IPS-15b (cell line): Measurements from ENCODE around the gene PCTP.

Experiments used
- H3K27me3 ChIP-seq: one replicate; pipeline ENCODE4 v1.6.1; 2013; ENCODE audit warnings: low read length; ENCODE audit not compliant: control insufficient read depth, insufficient read depth
- H3K36me3 ChIP-seq: one replicate; pipeline ENCODE4 v1.6.1; 2013; ENCODE audit warnings: low read length; ENCODE audit not compliant: control insufficient read depth, insufficient read depth
- H3K4me1 ChIP-seq: one replicate; pipeline ENCODE4 v1.6.1; 2013; ENCODE audit warnings: mild to moderate bottlenecking, low read length; ENCODE audit not compliant: control insufficient read depth, insufficient read depth
- H3K4me3 ChIP-seq: one replicate; pipeline ENCODE4 v1.5.1; 2013; ENCODE audit warnings: low read depth, low read length
- H3K9ac ChIP-seq: one replicate; pipeline ENCODE4 v1.6.1; 2013; ENCODE audit warnings: low read depth, mild to moderate bottlenecking, low read length
- H3K9me3 ChIP-seq: one replicate; pipeline ENCODE4 v1.6.1; 2013; ENCODE audit warnings: mild to moderate bottlenecking, low read length; ENCODE audit not compliant: control insufficient read depth, insufficient read depth

PCTP gene

DNA sequence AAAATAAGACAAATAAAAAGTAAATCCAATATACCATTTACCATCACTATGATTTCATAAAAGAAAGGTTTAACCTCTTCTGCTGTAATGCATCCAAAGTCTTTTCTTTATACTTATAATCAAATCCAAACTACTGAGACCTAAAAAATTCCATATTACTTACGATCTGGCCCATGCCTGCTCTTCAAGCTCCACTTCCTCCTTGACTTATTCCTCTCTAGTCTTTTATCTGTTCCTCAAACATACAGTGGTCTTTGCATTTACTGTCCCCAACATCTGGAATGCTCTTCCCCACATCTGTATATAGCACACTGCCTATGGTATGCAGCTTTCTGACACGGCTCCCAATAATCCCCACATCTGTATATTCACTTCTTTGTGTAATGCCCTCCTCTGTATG, 33.8 kb downstream of the PCTP start:
- Histone ChIP-seq H3K9ac (no peak overlapping the region), H3K4me1 (no peaks in the 10 kb centered on the region), H3K27me3 (no peaks in the 10 kb centered on the region), H3K4me3 (no peak overlapping the region), H3K9me3 (no peaks in the 10 kb centered on the region), H3K36me3 (no peaks in the 10 kb centered on the region)

DNA sequence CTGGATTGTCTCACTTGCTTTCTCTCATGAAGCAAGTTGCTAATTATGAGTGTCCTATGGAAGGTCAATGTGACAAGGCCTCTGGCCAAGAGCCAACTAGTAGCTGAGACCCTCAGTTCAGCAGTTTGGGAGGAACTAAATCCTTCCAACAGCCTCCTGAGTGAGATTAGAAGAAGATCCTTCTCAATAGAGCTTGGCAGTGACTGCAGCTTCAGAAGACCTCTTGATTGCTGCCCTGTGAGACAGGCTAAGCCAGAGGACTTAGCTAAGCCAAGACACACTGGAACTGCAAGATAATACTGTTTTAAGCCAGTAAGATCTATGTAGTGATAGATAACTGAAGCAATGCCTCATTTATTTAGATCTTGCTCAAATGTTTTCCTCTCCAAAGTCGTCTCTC, 34.3 kb downstream of the PCTP start:
- Histone ChIP-seq H3K27me3 (no peaks in the 10 kb centered on the region), H3K9me3 (no peaks in the 10 kb centered on the region), H3K36me3 (no peaks in the 10 kb centered on the region), H3K4me3 (no peak overlapping the region), H3K4me1 (no peaks in the 10 kb centered on the region), H3K9ac (no peak overlapping the region)

- no peak overlapping the region for H3K4me3 ChIP-seq
- H3K27me3 ChIP-seq: no peaks in the 10 kb centered on the region
- no peaks in the 10 kb centered on the region for H3K4me1 ChIP-seq
- H3K36me3 ChIP-seq: no peaks in the 10 kb centered on the region
- H3K9me3 ChIP-seq: no peaks in the 10 kb centered on the region
- no peak overlapping the region for H3K9ac ChIP-seq
Measured at GRCh38 chr17:55793272-55793671, 42.4 kb downstream of the PCTP start.

DNA sequence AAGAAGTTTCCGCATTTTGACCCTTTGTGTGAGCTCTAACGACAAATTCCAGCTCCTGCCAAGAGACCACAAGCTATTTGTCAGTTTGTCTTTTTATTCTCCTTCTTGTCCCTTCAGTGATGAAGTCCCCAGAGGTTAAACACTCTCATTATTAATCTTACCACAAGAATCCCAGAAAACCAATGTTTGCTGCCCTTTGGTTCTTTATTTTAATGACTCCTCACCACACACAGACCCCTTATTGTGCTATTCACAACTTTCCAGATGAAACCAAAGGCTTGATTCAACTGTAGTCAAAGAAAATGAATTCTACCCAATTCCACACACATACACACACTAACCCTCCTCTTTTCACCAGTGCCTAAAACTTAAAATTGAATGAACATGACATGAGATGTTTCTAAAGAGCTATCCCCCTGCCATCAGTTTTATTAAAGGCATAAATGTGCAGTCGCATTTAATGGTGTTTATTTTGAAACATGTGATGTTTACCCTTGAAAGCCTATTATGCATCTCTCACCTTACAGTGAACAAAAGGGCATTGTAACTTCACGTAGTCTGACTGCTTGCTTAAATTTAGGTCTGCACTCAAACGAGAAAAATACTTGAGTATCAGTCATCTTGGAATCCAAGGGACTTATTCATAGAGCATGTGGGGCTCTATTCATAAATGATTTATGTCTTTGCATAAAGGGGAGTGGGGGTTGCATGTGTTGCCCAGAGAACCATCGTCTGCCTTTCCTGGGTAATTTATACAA, 44.1 kb downstream of the PCTP start:
- Histone ChIP-seq H3K9me3 (no peaks in the 10 kb centered on the region), H3K4me3 (no peak overlapping the region), H3K36me3 (no peaks in the 10 kb centered on the region), H3K4me1 (no peaks in the 10 kb centered on the region), H3K9ac (no peak overlapping the region), H3K27me3 (no peaks in the 10 kb centered on the region)

DNA sequence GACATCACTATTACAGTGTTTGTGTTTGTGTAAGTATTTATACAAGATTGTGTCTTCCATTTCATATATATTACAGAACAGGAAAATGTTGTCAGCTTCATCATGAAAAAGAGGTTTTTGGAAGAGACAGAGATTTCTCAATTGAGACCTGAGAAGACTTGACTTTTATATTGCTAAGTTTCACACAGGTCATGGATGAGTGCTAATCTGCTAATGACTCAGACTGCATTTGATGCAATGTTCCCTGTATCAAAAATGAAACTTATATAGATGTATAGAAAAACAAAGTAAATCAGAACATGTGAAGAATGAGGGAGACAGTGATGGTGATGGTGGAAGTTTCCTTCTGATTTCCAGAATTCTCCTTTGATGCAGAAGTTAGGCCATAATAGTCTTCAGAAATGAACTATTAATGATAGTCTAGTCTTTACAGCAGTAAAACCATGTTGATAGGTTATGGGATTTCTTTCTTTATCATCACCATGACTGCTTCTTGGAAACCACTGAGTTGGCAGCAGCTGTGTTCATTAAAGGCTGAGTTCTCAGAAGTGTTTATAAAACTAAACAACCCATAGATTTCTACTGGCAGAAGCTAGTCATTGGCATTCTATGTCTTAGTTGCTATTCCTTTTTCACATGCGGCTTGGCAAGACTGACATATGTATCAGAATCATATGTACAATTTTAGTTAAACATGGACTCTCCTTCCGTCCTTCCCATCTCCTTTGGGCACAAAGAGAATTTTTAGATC, 56.1 kb downstream of the PCTP start:
- Histone ChIP-seq H3K9me3 (no peaks in the 10 kb centered on the region), H3K27me3 (no peaks in the 10 kb centered on the region), H3K4me3 (no peak overlapping the region), H3K36me3 (no peaks in the 10 kb centered on the region), H3K9ac (no peak overlapping the region), H3K4me1 (no peaks in the 10 kb centered on the region)

DNA sequence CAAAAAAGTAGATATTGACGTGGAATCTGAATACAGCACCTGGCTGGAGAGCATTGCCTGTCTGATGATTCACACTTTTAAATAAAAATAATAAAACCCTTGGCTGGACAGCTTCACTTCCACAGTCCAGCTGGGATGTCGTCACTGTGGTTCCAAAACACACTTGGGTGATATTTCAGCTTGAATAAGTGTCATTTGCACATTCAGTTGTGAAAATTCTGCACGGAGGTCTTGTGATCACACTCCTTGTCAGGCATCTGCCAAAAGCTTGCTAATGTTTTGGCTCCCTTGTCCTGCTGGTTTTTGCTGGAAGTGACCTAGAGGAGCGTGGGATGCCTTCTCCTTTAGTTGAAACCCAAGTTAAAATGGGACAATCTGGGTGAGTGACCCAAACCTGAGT, 60.7 kb downstream of the PCTP start:
- H3K4me1 ChIP-seq: no peaks in the 10 kb centered on the region
- H3K9me3 ChIP-seq: no peaks in the 10 kb centered on the region
- H3K9ac ChIP-seq: no peak overlapping the region
- no peaks in the 10 kb centered on the region for H3K27me3 ChIP-seq
- no peak overlapping the region for H3K4me3 ChIP-seq
- no peaks in the 10 kb centered on the region for H3K36me3 ChIP-seq

DNA sequence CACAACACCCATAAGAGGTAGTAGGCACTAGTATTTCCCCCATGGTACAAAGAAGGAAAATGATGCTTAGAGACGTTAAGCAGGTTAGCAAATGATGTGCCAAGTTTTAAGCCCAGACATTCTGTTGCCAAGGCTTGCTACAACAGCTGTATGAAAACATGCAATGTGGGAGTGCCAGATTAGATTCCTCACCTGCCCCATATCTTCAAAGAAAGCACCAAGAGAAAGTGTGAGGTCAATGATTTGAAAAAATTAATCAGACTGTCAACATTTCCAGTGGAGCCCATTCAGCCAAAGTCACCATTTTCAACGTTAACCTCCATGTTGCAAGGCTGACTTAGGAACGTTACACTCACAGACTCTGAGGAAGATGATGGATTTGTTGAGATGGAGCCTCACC, 61.5 kb downstream of the PCTP start:
- H3K9me3 ChIP-seq: no peaks in the 10 kb centered on the region
- no peak overlapping the region for H3K9ac ChIP-seq
- no peaks in the 10 kb centered on the region for H3K4me1 ChIP-seq
- H3K27me3 ChIP-seq: no peaks in the 10 kb centered on the region
- H3K36me3 ChIP-seq: no peaks in the 10 kb centered on the region
- no peak overlapping the region for H3K4me3 ChIP-seq

DNA sequence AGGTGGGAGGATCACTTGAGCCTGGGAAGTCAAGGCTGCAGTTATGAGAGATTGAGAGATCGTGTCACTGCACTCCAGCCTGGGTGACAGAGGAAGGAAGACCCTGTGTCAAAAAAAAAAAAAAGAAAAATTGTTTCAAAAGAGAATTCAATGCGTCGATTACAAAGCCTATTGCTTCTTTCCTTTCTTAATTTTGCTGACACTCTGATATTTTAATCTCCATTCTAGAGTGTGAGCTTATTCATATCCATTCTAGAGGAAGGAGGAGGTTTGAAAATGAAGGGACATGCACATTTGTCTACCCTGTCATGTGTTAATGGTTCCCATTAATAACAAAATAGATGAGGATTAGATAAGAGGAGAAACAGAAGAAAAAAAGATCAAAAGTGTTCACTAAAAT, 63.1 kb downstream of the PCTP start:
- no peaks in the 10 kb centered on the region for H3K27me3 ChIP-seq
- H3K4me3 ChIP-seq: no peak overlapping the region
- H3K9me3 ChIP-seq: no peaks in the 10 kb centered on the region
- no peaks in the 10 kb centered on the region for H3K36me3 ChIP-seq
- no peak overlapping the region for H3K9ac ChIP-seq
- no peaks in the 10 kb centered on the region for H3K4me1 ChIP-seq

DNA sequence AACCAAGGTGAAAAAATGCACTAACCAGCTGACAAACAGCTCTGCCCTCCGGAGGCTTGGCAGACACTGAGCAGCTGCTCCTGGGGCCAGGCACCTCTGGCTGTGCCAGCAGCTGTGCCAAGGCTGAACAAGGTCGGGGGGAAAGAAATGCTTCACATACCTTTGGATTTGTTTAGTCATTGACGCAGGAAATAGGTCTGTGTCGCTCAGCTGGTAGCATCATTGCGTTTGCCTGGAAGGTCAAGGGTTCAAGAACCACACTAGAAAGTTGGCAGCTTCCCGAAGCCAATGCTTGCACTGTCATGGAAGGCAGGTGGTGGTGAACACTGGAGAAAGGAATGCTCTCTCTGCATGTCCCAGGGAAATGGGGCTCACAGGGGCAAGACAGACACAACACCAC, 63.5 kb downstream of the PCTP start:
- Histone ChIP-seq H3K27me3 (no peaks in the 10 kb centered on the region), H3K9me3 (no peaks in the 10 kb centered on the region), H3K4me1 (no peaks in the 10 kb centered on the region), H3K36me3 (no peaks in the 10 kb centered on the region), H3K9ac (no peak overlapping the region), H3K4me3 (no peak overlapping the region)

DNA sequence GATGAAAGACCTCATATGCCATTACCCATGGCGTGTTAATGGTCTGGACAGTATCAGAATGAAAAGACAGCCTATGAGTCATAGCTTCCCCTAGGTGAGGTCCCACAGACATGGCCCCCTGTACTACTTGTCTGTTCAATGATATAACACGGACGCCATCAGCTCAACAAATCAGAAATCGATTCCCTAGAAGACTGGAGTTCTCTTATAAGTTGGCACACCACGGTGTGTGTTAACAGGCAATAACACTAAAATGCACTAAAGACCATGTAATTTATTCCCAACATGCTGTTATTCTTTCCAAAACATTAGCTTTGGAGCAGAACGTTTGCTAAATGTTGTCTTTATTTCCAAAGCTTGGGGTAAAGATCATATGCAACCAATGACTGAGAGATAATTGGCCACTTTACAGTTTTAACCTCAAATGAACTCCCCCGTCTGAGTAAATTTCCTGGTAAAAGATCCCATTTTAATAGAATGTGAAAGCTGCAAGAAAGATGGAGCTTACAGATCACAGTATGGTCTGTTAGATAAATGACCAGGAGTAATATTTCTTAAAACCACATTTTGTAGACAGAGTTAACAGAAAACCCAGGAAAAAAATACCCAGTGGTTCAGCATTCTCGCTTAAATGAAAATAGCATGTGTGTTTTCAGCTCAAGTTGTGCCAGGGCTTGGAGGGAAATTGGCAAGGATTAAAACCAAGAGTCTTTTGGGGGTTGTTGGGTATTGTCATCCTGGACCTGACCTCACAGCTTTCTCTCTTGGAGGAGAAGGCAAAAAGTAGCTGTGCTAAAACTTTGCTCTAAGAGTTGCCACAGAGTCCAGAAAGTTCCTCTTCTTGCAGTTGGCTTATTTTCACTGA, 65.9 kb downstream of the PCTP start:
- H3K4me3 ChIP-seq: no peak overlapping the region

DNA sequence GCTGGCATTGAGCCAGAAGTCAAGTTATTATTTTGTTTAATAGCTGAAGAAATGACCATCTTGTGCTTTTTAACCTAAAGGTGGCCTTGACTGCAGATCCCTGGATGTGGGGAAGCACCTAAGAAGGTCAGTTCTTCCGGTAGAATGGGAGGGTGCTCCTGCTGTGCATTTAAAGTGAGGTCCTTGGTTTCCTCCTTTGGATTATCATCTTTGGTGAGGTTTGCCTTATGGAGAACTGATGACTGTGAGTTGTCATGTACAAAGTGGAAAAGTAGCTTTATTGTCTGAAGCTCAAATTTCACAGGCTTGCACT, 66.5 kb downstream of the PCTP start:
- H3K36me3 ChIP-seq: no peaks in the 10 kb centered on the region
- H3K4me1 ChIP-seq: no peaks in the 10 kb centered on the region
- no peak overlapping the region for H3K9ac ChIP-seq
- H3K9me3 ChIP-seq: no peaks in the 10 kb centered on the region
- H3K4me3 ChIP-seq: no peak overlapping the region
- no peaks in the 10 kb centered on the region for H3K27me3 ChIP-seq

More for the DNA sequence above, 65.9 kb downstream of the PCTP start:
- Histone ChIP-seq H3K9ac (no peak overlapping the region), H3K9me3 (no peaks in the 10 kb centered on the region), H3K27me3 (no peaks in the 10 kb centered on the region), H3K4me1 (no peaks in the 10 kb centered on the region), H3K36me3 (no peaks in the 10 kb centered on the region)
